Nephron (organoid): ENCODE data around the gene PTPN7.

ENCODE experiments used
- H3K27ac Mint-ChIP-seq, 3 experiments: 2 replicates each; pipeline ENCODE4 v1.8.0; 2020; ENCODE audit warnings: mixed read lengths in 3 of 3, mild to moderate bottlenecking in 2 of 3, moderate library complexity in 1 of 3
- H3K27me3 Mint-ChIP-seq: 2 replicates; pipeline ENCODE4 v1.8.0; 2021; ENCODE audit warnings: low read depth, mild to moderate bottlenecking, moderate library complexity, mixed read lengths
- H3K36me3 Mint-ChIP-seq: 2 replicates; pipeline ENCODE4 v1.8.0; 2020; ENCODE audit warnings: low read depth, mixed read lengths
- H3K4me1 Mint-ChIP-seq: 2 replicates; pipeline ENCODE4 v1.8.0; 2020; ENCODE audit warnings: mixed read lengths
- H3K4me3 Mint-ChIP-seq, 3 experiments: 2 replicates each; pipeline ENCODE4 v1.8.0; 2020; ENCODE audit warnings: mild to moderate bottlenecking in 3 of 3, mixed read lengths in 3 of 3, moderate library complexity in 2 of 3
- H3K9me3 Mint-ChIP-seq: 2 replicates; pipeline ENCODE4 v1.8.0; 2020; ENCODE audit warnings: mixed read lengths
- CTCF ChIP-seq, 3 experiments: fragments of 200-600 bp; sonication (generic); IDR thresholded peaks; one replicate each; pipeline ENCODE4 v1.5.0; 2021; ENCODE audit warnings: antibody characterized with exemption in 3 of 3; ENCODE audit not compliant: unreplicated experiment in 3 of 3

The PTPN7 gene

GRCh38 chr1:202165267-202165941 lies 5.0 kb upstream of the PTPN7 start:
- H3K36me3 Mint-ChIP-seq = no peaks in the 10 kb centered on the region
- peaks cover 55% of the 10 kb centered on the region for H3K4me1 Mint-ChIP-seq
- no peak for TF ChIP-seq CTCF (IDR thresholded peaks at IDR 0.05; ENCODE audit: unreplicated experiment in 3 of 3)
- peaks cover 6% of the 10 kb centered on the region for H3K27me3 Mint-ChIP-seq
- no peaks in the 10 kb centered on the region for H3K9me3 Mint-ChIP-seq
- no peak overlapping the region for H3K4me3 Mint-ChIP-seq
- H3K27ac Mint-ChIP-seq = peak overlapping the region in 1 of 3 experiments; percentile 69

- Mint-ChIP-seq H3K9me3 (no peaks in the 10 kb centered on the region), H3K27ac (peak overlapping the region; percentile 69 to 76 (median 76)), H3K27me3 (peaks cover 5% of the 10 kb centered on the region), H3K4me1 (peaks cover 58% of the 10 kb centered on the region), H3K36me3 (no peaks in the 10 kb centered on the region), H3K4me3 (peak overlapping the region in 1 of 3 experiments; percentile 9)
- no peak for TF ChIP-seq CTCF (IDR thresholded peaks at IDR 0.05; ENCODE audit: unreplicated experiment in 3 of 3)
Observed at GRCh38 chr1:202164271-202165037, 4.1 kb upstream of the PTPN7 start.

GRCh38 chr1:202163281-202164270 lies 3.2 kb upstream of the PTPN7 start:
- H3K9me3 Mint-ChIP-seq = no peaks in the 10 kb centered on the region
- peaks cover 65% of the 10 kb centered on the region for H3K4me1 Mint-ChIP-seq
- peak overlapping the region; percentile 76 to 79 (median 78) for H3K27ac Mint-ChIP-seq
- H3K36me3 Mint-ChIP-seq = no peaks in the 10 kb centered on the region
- TF ChIP-seq CTCF (IDR thresholded peaks at IDR 0.05; ENCODE audit: unreplicated experiment in 3 of 3) = no peak
- H3K4me3 Mint-ChIP-seq = no peak overlapping the region
- peaks cover 5% of the 10 kb centered on the region for H3K27me3 Mint-ChIP-seq

GRCh38 chr1:202162418-202163280 lies 2.2 kb upstream of the PTPN7 start:
- H3K4me1 Mint-ChIP-seq = peaks cover 56% of the 10 kb centered on the region
- H3K36me3 Mint-ChIP-seq = no peaks in the 10 kb centered on the region
- H3K27me3 Mint-ChIP-seq = peaks cover 5% of the 10 kb centered on the region
- H3K27ac Mint-ChIP-seq = peak overlapping the region; percentile 76 to 89 (median 79)
- H3K4me3 Mint-ChIP-seq = peak overlapping the region in 1 of 3 experiments; percentile 2
- no peaks in the 10 kb centered on the region for H3K9me3 Mint-ChIP-seq
- TF ChIP-seq CTCF (IDR thresholded peaks at IDR 0.05; ENCODE audit: unreplicated experiment in 3 of 3) = no peak

GRCh38 chr1:202162047-202162417 lies 1.6 kb upstream of the PTPN7 start:
- H3K27me3 Mint-ChIP-seq = peaks cover 5% of the 10 kb centered on the region
- TF ChIP-seq CTCF (IDR thresholded peaks at IDR 0.05; ENCODE audit: unreplicated experiment in 3 of 3) = no peak
- H3K4me3 Mint-ChIP-seq = no peak overlapping the region
- no peaks in the 10 kb centered on the region for H3K9me3 Mint-ChIP-seq
- no peak overlapping the region for H3K27ac Mint-ChIP-seq
- H3K4me1 Mint-ChIP-seq = peaks cover 50% of the 10 kb centered on the region
- no peaks in the 10 kb centered on the region for H3K36me3 Mint-ChIP-seq
